Uterus (tissue), 4 donors: ENCODE data around the gene CXXC5. TPM values are rescaled to one million over a fixed set of nuclear protein-coding genes. Genes with fewer than 3 reads are reported as not detected.

Experiments used
- DNase-seq, 2 donors: peaks; one replicate each; pipeline ENCODE4 v3.0.0-alpha.2; 2019 to 2020
- H3K27ac ChIP-seq, 2 donors: fragments of 200-600 bp; sonication (generic); 1 replicate in 1 of 2; 2 replicates in 1 of 2; pipeline ENCODE4 v1.5.1; 2016 to 2018
- H3K27me3 ChIP-seq, 2 donors: fragments of 200-600 bp; sonication (generic); one replicate each; pipeline ENCODE4 v1.5.1; 2018 to 2019; ENCODE audit warnings: control low read depth in 1 of 2
- H3K36me3 ChIP-seq, 2 donors: fragments of 200-600 bp; sonication (generic); one replicate each; pipeline ENCODE4 v1.5.1; 2019; ENCODE audit warnings: control low read depth in 1 of 2
- H3K4me1 ChIP-seq, 2 donors: fragments of 200-600 bp; sonication (generic); one replicate each; pipeline ENCODE4 v1.5.1; 2018 to 2019; ENCODE audit warnings: control low read depth in 1 of 2
- H3K4me3 ChIP-seq, 2 donors: fragments of 200-600 bp; sonication (generic); 1 replicate in 1 of 2; 2 replicates in 1 of 2; pipeline ENCODE4 v1.5.1; 2018 to 2019; ENCODE audit warnings: mild to moderate bottlenecking in 1 of 2
- H3K9me3 ChIP-seq, 2 donors: fragments of 200-600 bp; sonication (generic); one replicate each; pipeline ENCODE4 v1.5.1; 2019; ENCODE audit warnings: control low read depth in 1 of 2
- POLR2A ChIP-seq, 2 donors: fragments of 450-650 bp; IDR thresholded peaks; one replicate each; pipeline ENCODE4 v1.6.1; 2016; ENCODE audit warnings: antibody characterized with exemption in 2 of 2, mild to moderate bottlenecking in 1 of 2, moderate library complexity in 1 of 2
- intact Hi-C: fragments of 100-400 bp; cut with DNase I; formaldehyde crosslinking; loops from one replicate; pipeline ENCODE4 v1.15.1; 2023; ENCODE audit warnings: low total_unique reads
- total RNA-seq, 4 donors: library from RNA; depleted of rRNA in 3 of 4; stranded (reverse); fragments of >200 nt in 3 of 4; gene quantifications; one replicate each; pipeline versions ENCODE4 v1.1.0 to v1.2.4, GENCODE V29; 2014 to 2023
- TF ChIP-seq, protein P1 (sequence below), 4 experiments: fragments of 200-600 bp in 2 of 4; fragments of 450-650 bp in 2 of 4; sonication (generic) in 2 of 4; IDR thresholded peaks; one replicate each; pipeline ENCODE4 v1.5.1; 2016 to 2019; ENCODE audit warnings: antibody characterized with exemption in 4 of 4, mild to moderate bottlenecking in 2 of 4, moderate library complexity in 1 of 4
- donor health status: DM: yes; HTN: yes; CAD: no.

CXXC5 gene
- total RNA-seq, 4 donors from 2014 or later = 3.3 to 51.3 (median 35.0) TPM

- Histone ChIP-seq H3K27ac (peak overlapping the region; percentile 65 to 88), H3K4me3 (no peak overlapping the region), H3K36me3 (no peaks in the 10 kb centered on the region), H3K9me3 (no peaks in the 10 kb centered on the region), H3K27me3 (no peaks in the 10 kb centered on the region), H3K4me1 (peaks cover 4 to 40% of the 10 kb centered on the region in 2 donors)
- intact Hi-C loops = no loop called here
- TF ChIP-seq POLR2A (IDR thresholded peaks at IDR 0.05) = peak in 1 of 2 donors; percentile 0
- TF ChIP-seq, protein P1, sequence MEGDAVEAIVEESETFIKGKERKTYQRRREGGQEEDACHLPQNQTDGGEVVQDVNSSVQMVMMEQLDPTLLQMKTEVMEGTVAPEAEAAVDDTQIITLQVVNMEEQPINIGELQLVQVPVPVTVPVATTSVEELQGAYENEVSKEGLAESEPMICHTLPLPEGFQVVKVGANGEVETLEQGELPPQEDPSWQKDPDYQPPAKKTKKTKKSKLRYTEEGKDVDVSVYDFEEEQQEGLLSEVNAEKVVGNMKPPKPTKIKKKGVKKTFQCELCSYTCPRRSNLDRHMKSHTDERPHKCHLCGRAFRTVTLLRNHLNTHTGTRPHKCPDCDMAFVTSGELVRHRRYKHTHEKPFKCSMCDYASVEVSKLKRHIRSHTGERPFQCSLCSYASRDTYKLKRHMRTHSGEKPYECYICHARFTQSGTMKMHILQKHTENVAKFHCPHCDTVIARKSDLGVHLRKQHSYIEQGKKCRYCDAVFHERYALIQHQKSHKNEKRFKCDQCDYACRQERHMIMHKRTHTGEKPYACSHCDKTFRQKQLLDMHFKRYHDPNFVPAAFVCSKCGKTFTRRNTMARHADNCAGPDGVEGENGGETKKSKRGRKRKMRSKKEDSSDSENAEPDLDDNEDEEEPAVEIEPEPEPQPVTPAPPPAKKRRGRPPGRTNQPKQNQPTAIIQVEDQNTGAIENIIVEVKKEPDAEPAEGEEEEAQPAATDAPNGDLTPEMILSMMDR (IDR thresholded peaks at IDR 0.05) = no peak
- DNase-seq = peak; percentile 78 to 79
These were observed 4.0 kb downstream of the CXXC5 start for GRCh38 chr5:139651853-139652787.

DNA sequence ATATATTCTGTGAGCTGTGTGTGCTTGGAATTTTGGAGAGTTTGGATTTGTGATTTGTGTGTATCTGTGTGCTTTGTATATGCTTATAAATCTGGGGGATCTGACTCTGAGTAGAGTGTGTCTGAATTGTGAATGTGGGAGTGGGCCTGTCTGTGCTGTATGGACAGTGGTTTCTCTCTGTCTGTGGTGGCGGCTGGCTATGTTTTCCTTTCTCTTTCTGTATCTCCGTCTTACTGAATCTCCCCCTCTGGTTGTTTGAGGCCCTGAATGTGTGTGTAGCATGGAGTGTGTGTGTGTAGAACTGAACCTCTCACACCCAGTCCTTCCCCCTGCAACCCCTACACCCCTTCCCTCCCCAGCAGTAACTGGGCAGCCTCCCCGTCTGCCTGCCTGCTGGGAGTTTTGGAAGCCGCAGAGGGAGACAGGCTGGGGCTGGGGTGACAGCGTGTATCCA, 4.7 kb downstream of the CXXC5 start:
- intact Hi-C loops = no loop called here
- Histone ChIP-seq H3K4me3 (no peak overlapping the region), H3K4me1 (peaks cover 4 to 40% of the 10 kb centered on the region in 2 donors), H3K9me3 (no peaks in the 10 kb centered on the region), H3K27me3 (no peaks in the 10 kb centered on the region), H3K36me3 (no peaks in the 10 kb centered on the region), H3K27ac (peak overlapping the region; percentile 65 to 88)
- no peak for DNase-seq
- no peak for TF ChIP-seq POLR2A (IDR thresholded peaks at IDR 0.05)
- TF ChIP-seq, protein P1 (IDR thresholded peaks at IDR 0.05) = no peak

DNA sequence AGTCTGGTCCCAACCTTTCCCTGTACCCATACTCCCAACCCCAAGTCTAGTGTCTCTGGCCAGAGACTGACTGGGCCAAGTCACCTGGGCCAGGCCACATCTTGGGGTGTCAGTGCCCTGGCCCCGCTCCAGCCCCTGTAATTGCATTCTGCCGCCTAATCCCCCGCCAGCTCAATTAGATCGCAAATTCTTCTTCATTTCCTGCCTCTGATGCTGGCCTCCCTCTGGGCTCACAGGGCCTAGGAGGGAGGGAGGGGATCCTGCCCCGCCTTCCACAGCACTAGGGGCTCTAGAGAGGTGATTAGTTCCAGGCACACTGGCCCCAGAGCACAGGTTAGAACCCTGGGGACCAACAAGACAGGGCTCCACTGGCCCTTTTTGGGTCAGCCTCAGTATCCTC, 5.5 kb downstream of the CXXC5 start:
- intact Hi-C loops = no loop called here

GRCh38 chr5:139654464-139654863, 6.3 kb downstream of the CXXC5 start:
- Histone ChIP-seq H3K36me3 (no peaks in the 10 kb centered on the region), H3K27me3 (no peaks in the 10 kb centered on the region), H3K4me1 (peaks cover 4 to 45% of the 10 kb centered on the region in 2 donors), H3K4me3 (no peak overlapping the region), H3K9me3 (no peaks in the 10 kb centered on the region), H3K27ac (peak overlapping the region; percentile 64 to 88)
- intact Hi-C loops = no loop called here
- TF ChIP-seq, protein P1 (IDR thresholded peaks at IDR 0.05) = no peak
- no peak for TF ChIP-seq POLR2A (IDR thresholded peaks at IDR 0.05)
- DNase-seq = no peak

More for the DNA sequence above, 5.5 kb downstream of the CXXC5 start:
- H3K4me3 ChIP-seq = no peak overlapping the region
- no peaks in the 10 kb centered on the region for H3K36me3 ChIP-seq
- no peaks in the 10 kb centered on the region for H3K9me3 ChIP-seq
- no peak for TF ChIP-seq POLR2A (IDR thresholded peaks at IDR 0.05)
- TF ChIP-seq, protein P1 (IDR thresholded peaks at IDR 0.05) = no peak
- no peak for DNase-seq
- no peaks in the 10 kb centered on the region for H3K27me3 ChIP-seq
- H3K4me1 ChIP-seq = peaks cover 4 to 40% of the 10 kb centered on the region in 2 donors
- H3K27ac ChIP-seq = peak overlapping the region; percentile 65 to 88

DNA sequence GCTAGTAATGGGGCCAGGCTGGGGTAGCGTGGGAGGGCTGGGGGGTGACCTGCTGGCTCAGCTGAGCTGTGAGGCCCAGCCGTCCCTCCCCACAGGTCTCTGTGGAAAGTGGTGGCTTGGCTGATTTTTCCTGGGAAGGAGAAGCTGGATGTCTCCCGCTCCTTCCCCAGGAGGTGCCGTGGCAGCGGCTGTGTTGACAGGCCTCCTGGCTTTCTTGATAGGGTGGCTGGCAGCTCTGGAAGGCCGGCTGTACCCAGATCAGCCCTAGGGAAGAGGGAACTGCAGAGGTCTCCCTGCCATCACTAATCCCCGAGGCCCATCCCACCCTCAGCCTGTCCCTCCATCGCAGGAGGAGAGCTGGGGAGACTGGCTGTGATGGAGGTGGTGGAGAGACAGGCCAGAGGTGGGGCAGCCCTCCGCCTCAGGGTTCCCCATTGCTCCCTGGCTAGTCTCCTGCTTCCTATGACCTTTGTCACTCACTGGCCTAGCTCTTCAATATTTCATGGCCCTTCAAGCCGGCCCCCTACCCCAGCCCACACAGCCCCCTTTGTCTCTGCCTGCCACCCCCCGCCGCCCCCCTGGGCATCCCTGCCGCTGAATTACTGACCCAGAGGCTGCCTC, 6.8 kb downstream of the CXXC5 start:
- intact Hi-C loops = no loop called here
- DNase-seq = no peak
- no peak overlapping the region for H3K4me3 ChIP-seq
- peak overlapping the region; percentile 64 to 88 for H3K27ac ChIP-seq
- TF ChIP-seq, protein P1 (IDR thresholded peaks at IDR 0.05) = no peak
- no peak for TF ChIP-seq POLR2A (IDR thresholded peaks at IDR 0.05)
- peaks cover 4 to 48% of the 10 kb centered on the region in 2 donors for H3K4me1 ChIP-seq
- no peaks in the 10 kb centered on the region for H3K27me3 ChIP-seq
- H3K9me3 ChIP-seq = no peaks in the 10 kb centered on the region
- H3K36me3 ChIP-seq = no peaks in the 10 kb centered on the region
